Measurements from ENCODE around the gene EHD1.

- TF ChIP-seq, protein P1, sequence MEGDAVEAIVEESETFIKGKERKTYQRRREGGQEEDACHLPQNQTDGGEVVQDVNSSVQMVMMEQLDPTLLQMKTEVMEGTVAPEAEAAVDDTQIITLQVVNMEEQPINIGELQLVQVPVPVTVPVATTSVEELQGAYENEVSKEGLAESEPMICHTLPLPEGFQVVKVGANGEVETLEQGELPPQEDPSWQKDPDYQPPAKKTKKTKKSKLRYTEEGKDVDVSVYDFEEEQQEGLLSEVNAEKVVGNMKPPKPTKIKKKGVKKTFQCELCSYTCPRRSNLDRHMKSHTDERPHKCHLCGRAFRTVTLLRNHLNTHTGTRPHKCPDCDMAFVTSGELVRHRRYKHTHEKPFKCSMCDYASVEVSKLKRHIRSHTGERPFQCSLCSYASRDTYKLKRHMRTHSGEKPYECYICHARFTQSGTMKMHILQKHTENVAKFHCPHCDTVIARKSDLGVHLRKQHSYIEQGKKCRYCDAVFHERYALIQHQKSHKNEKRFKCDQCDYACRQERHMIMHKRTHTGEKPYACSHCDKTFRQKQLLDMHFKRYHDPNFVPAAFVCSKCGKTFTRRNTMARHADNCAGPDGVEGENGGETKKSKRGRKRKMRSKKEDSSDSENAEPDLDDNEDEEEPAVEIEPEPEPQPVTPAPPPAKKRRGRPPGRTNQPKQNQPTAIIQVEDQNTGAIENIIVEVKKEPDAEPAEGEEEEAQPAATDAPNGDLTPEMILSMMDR (conservative IDR thresholded peaks at IDR 0.05): no peak
- no peak for TF ChIP-seq EZH2 (IDR thresholded peaks at IDR 0.05; ENCODE audit: low read depth)
Observed at GRCh38 chr11:64882243-64882642, 3.8 kb upstream of the EHD1 start.

All from PC-9 (cell line).